HEK293 (cell line): ENCODE data around the gene SLC7A1.

Source experiments
- EGR2 ChIP-seq: fragments of 450-650 bp; formaldehyde crosslinking; IDR thresholded peaks from 2 replicates; pipeline ENCODE4 v1.5.1; 2016; ENCODE audit warnings: low read depth, missing biosample characterization, missing genetic modification characterization
- KLF10 ChIP-seq: fragments of 450-650 bp; IDR thresholded peaks from 2 replicates; pipeline ENCODE4 v1.5.1; 2018; ENCODE audit warnings: missing biosample characterization, mild to moderate bottlenecking, missing genetic modification characterization
- TCF7L2 ChIP-seq: IDR thresholded peaks from 2 replicates; pipeline ENCODE4 v1.6.1; 2011; ENCODE audit warnings: low read depth, mild to moderate bottlenecking, inconsistent platforms, low read length, moderate library complexity, borderline replicate concordance
- ZNF501 ChIP-seq: fragments of 450-650 bp; formaldehyde crosslinking; IDR thresholded peaks from 2 replicates; pipeline ENCODE4 v1.5.1; 2016; ENCODE audit warnings: missing biosample characterization, missing genetic modification characterization
- ZNF561 ChIP-seq: fragments of 450-650 bp; IDR thresholded peaks from 2 replicates; pipeline ENCODE4 v1.5.1; 2018; ENCODE audit warnings: missing biosample characterization, missing genetic modification characterization, borderline replicate concordance

GRCh38 chr13:29507356-29507755, 88.1 kb downstream of the SLC7A1 start:
- TF ChIP-seq EGR2 (no peak), ZNF501 (tag by site-specific recombination) (no peak), KLF10 (tag by site-specific recombination) (no peak), TCF7L2 (no peak), ZNF561 (tag by site-specific recombination) (no peak)
